Upper lobe of left lung (tissue), 6 donors: ENCODE data around the gene CHRNA3. TPM values are rescaled to one million over a fixed set of nuclear protein-coding genes. Genes with fewer than 3 reads are reported as not detected.

Source experiments
- ATAC-seq, 2 donors: fragments of 200-7000 bp; cut with Tn5 transposase; one replicate each; pipeline ENCODE4 v1.9.1; 2022; ENCODE audit warnings: mild to moderate bottlenecking in 2 of 2, moderate library complexity in 2 of 2; ENCODE audit not compliant: low FRiP score in 2 of 2
- DNase-seq, 2 donors: peaks; one replicate each; pipeline ENCODE4 v3.0.0-alpha.2; 2019 to 2020
- H3K27ac ChIP-seq, 4 donors: fragments of 200-600 bp; sonication (generic); one replicate each; pipeline ENCODE4 v1.5.1; 2016 to 2019
- H3K27me3 ChIP-seq, 4 donors: fragments of 200-600 bp; sonication (generic); one replicate each; pipeline ENCODE4 v1.5.1; 2017 to 2019
- H3K36me3 ChIP-seq, 4 donors: fragments of 200-600 bp; sonication (generic); one replicate each; pipeline ENCODE4 v1.5.1; 2016 to 2019
- H3K4me1 ChIP-seq, 4 donors: fragments of 200-600 bp; sonication (generic); one replicate each; pipeline ENCODE4 v1.5.1; 2018 to 2019
- H3K4me3 ChIP-seq, 4 donors: fragments of 200-600 bp; sonication (generic); one replicate each; pipeline ENCODE4 v1.5.1; 2017 to 2019; ENCODE audit warnings: mild to moderate bottlenecking in 2 of 4, moderate library complexity in 1 of 4
- H3K9me3 ChIP-seq, 4 donors: fragments of 200-600 bp; sonication (generic); one replicate each; pipeline ENCODE4 v1.5.1; 2018 to 2019
- EP300 ChIP-seq, 4 donors: sonication (generic); formaldehyde crosslinking; IDR thresholded peaks; one replicate each; pipeline ENCODE4 v1.5.1; 2017; ENCODE audit warnings: antibody characterized with exemption in 4 of 4, control low read depth in 2 of 4
- POLR2A ChIP-seq, 4 donors: fragments of 450-650 bp; IDR thresholded peaks; one replicate each; pipeline ENCODE4 v1.5.1; 2016 to 2017; ENCODE audit warnings: antibody characterized with exemption in 4 of 4, mild to moderate bottlenecking in 2 of 4
- POLR2AphosphoS5 ChIP-seq, 2 donors: sonication (generic); formaldehyde crosslinking; IDR thresholded peaks; one replicate each; pipeline ENCODE4 v1.5.1; 2017; ENCODE audit warnings: antibody characterized with exemption in 2 of 2
- WGBS, 2 donors: methylation state at CpG; one replicate each; pipeline ENCODE4 v1.1.5; 2017 to 2018; 5-methylcytosine and 5-hydroxymethylcytosine counted together
- total RNA-seq, 6 donors: library from RNA; depleted of rRNA in 4 of 6; stranded (reverse); fragments of >200 nt in 4 of 6; gene quantifications; one replicate each; pipeline versions ENCODE4 v1.1.0 to v1.2.1, GENCODE V29; 2016 to 2021
- TF ChIP-seq, protein P1 (sequence below), 6 experiments: fragments of 450-650 bp in 4 of 6; fragments of 200-600 bp in 2 of 6; sonication (generic) in 2 of 6; IDR thresholded peaks; one replicate each; pipeline ENCODE4 v1.5.1; 2016 to 2019; ENCODE audit warnings: antibody characterized with exemption in 6 of 6
- donor health status: DM: no; HTN: no; CAD: no; lungs with moderate emphysema.
- donor health status: DM: no; HTN: yes; CAD: no; lungs with severe emphysema.

Gene CHRNA3
- total RNA-seq, 6 donors from 2014 or later = 0.13 to 0.49 (median 0.22) TPM; not detected in 1

DNA sequence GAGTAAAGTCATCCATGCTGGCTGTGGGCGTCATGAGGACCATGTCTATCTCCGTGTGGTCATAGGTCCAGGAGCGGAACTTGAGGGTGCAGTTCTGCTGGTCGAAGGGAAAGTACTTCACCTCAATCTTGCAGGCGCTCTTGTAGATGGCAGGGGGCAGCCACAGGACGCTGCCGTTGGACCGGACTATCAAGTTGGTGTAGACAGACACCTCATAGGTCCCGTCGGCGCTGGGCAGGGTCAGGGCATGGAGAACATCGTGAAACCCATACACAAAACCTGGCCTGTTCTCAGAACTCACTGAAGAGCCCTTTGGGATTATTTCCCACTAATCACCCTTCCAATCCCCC lies 8.9 kb upstream of the CHRNA3 start:
- no peak for TF ChIP-seq EP300 (IDR thresholded peaks at IDR 0.05)
- TF ChIP-seq POLR2AphosphoS5 (IDR thresholded peaks at IDR 0.05) = no peak
- H3K27ac ChIP-seq = no peak overlapping the region
- no peaks in the 10 kb centered on the region for H3K36me3 ChIP-seq
- DNase-seq (peak in 1 of 2 donors; percentile 15), ATAC-seq (no peak)
- no peaks in the 10 kb centered on the region for H3K27me3 ChIP-seq
- H3K9me3 ChIP-seq = peaks cover 0 to 7% (median 3%) of the 10 kb centered on the region in 4 donors
- H3K4me3 ChIP-seq = no peak overlapping the region
- 90 to 92% methylated on average over 8 to 12 of the region's 12 CpGs for WGBS, 2 donors
- H3K4me1 ChIP-seq = no peaks in the 10 kb centered on the region

DNA sequence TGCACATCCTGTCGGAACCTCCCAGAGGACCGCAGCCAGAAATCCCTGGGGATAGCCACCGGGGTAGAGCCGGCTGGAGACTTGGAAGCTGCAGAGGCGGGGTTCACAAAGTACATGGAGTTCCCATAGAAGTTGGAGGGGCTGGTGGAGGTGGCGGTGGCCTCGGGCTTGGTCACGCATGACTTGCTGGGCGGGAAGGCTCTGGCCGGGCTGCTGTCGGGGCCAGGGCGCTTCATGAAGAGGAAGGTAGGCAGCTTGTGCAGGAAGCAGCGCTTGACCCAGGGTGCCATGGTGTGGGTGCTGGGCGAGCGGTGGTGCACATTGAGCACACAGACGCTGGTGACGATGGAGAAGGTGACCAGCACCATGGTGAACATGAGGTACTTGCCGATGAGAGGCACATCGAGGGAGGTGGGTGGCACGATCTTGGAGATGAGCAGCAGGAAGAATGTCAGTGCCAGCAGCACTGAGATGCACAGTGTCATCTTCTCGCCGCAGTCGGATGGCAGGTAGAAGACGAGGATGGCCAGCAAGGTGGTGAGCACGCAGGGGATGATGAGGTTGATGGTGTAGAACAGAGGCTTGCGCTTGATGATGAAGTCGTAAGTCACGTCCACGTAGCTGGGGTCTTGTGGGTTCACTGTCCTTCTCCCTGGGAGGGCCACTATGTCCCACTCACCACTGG lies 8.4 kb upstream of the CHRNA3 start:
- Histone ChIP-seq H3K9me3 (peaks cover 0 to 7% (median 3%) of the 10 kb centered on the region in 4 donors), H3K27ac (no peak overlapping the region), H3K4me1 (no peaks in the 10 kb centered on the region), H3K4me3 (no peak overlapping the region), H3K27me3 (no peaks in the 10 kb centered on the region), H3K36me3 (no peaks in the 10 kb centered on the region)
- ATAC-seq = no peak
- TF ChIP-seq POLR2A (IDR thresholded peaks at IDR 0.05) (no peak), POLR2AphosphoS5 (IDR thresholded peaks at IDR 0.05) (no peak), EP300 (IDR thresholded peaks at IDR 0.05) (no peak)
- TF ChIP-seq, protein P1, sequence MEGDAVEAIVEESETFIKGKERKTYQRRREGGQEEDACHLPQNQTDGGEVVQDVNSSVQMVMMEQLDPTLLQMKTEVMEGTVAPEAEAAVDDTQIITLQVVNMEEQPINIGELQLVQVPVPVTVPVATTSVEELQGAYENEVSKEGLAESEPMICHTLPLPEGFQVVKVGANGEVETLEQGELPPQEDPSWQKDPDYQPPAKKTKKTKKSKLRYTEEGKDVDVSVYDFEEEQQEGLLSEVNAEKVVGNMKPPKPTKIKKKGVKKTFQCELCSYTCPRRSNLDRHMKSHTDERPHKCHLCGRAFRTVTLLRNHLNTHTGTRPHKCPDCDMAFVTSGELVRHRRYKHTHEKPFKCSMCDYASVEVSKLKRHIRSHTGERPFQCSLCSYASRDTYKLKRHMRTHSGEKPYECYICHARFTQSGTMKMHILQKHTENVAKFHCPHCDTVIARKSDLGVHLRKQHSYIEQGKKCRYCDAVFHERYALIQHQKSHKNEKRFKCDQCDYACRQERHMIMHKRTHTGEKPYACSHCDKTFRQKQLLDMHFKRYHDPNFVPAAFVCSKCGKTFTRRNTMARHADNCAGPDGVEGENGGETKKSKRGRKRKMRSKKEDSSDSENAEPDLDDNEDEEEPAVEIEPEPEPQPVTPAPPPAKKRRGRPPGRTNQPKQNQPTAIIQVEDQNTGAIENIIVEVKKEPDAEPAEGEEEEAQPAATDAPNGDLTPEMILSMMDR (IDR thresholded peaks at IDR 0.05) = no peak
- DNase-seq = peak in 1 of 2 donors; percentile 16
- 90 to 91% methylated on average over 21 to 29 of the region's 29 CpGs for WGBS, 2 donors

DNA sequence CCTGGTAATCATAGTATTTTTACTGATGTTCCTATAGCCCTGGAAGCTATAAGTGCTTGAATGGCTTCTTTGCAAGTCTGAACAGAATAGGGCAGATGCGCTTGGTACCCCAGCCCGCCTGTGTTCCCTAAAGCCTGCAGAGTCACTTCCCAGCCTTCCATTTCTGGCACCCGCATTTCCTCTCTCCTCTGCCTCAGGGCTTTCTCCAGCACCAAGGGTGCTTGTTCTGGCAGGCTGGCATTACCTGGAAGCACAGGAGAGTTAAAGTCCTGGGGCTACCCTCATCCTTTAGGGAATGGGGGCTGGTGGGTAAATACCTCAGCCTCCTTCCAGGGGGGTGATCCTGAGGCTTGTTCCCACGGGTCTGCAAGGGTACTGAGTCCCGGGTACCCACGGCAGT lies 7.4 kb upstream of the CHRNA3 start:
- H3K36me3 ChIP-seq = no peaks in the 10 kb centered on the region
- 68 to 82% methylated on average over 6 of the region's 6 CpGs for WGBS, 2 donors
- peak in 1 of 2 donors; percentile 7 for DNase-seq
- TF ChIP-seq, protein P1 (IDR thresholded peaks at IDR 0.05) = no peak
- no peak for TF ChIP-seq POLR2AphosphoS5 (IDR thresholded peaks at IDR 0.05)
- TF ChIP-seq POLR2A (IDR thresholded peaks at IDR 0.05) = no peak
- no peak for TF ChIP-seq EP300 (IDR thresholded peaks at IDR 0.05)
- H3K27me3 ChIP-seq = no peaks in the 10 kb centered on the region
- ATAC-seq = no peak
- H3K4me1 ChIP-seq = no peaks in the 10 kb centered on the region
- peaks cover 0 to 2% (median under 1%) of the 10 kb centered on the region in 4 donors for H3K9me3 ChIP-seq
- H3K27ac ChIP-seq = no peak overlapping the region
- H3K4me3 ChIP-seq = no peak overlapping the region

DNA sequence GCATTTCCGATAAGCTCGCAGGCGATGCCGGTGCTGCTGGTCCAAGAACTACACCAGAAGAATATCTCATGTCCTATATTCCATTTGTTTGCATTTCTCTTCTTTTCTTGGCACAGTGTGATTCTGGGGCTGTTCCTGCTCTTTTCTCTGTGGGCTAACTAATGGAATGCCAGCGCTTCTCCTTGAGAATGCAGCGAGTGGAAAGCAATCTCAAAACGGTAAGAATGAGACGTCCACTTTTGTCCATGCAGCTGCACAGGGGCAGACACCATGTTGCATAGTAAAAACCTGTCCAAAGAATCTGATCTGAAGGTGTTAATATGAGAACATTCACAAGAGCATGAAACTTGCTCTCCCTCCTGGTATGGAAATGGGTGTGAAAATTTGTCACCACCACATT lies 6.6 kb upstream of the CHRNA3 start:
- peak in 1 of 2 donors; percentile 4 for DNase-seq
- H3K4me3 ChIP-seq = no peak overlapping the region
- ATAC-seq = no peak
- 74 to 80% methylated on average over 8 of the region's 8 CpGs for WGBS, 2 donors
- H3K9me3 ChIP-seq = no peaks in the 10 kb centered on the region
- H3K36me3 ChIP-seq = no peaks in the 10 kb centered on the region
- no peak overlapping the region for H3K27ac ChIP-seq
- no peaks in the 10 kb centered on the region for H3K4me1 ChIP-seq
- TF ChIP-seq POLR2A (IDR thresholded peaks at IDR 0.05) (no peak), POLR2AphosphoS5 (IDR thresholded peaks at IDR 0.05) (no peak), EP300 (IDR thresholded peaks at IDR 0.05) (no peak)
- TF ChIP-seq, protein P1 (IDR thresholded peaks at IDR 0.05) = no peak
- no peaks in the 10 kb centered on the region for H3K27me3 ChIP-seq

DNA sequence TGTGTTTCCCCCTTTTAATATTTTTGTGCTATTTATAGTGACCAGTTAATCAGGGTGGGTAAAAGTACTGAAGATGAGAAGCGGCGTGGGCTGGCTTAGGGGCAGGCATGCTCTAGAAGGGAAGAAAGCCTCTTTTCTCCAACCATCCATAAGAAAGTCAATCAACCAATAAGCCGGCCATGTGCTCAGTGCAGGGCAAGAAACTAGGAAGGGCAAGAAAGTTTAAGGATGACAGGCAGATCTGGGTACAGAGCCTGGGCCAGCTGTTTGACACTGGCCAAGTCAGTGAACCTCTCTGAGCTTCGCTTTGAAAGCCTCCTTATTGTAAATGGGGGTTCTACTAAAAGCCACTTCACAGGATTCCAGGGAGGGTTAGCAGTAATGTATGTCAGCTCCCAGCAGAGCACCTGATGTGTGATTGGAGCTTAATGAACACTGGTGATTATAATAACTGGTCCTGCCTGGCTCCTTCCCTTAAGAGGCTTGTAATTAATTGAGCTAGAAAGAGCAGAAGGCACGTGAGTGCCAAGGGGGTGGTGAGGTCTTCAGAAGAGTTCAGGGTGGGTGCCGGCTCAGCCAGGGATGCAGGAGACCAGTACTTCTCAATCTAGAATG lies 5.7 kb upstream of the CHRNA3 start:
- H3K4me3 ChIP-seq = no peak overlapping the region
- no peak for TF ChIP-seq POLR2AphosphoS5 (IDR thresholded peaks at IDR 0.05)
- TF ChIP-seq, protein P1 (IDR thresholded peaks at IDR 0.05) = no peak
- no peak for TF ChIP-seq EP300 (IDR thresholded peaks at IDR 0.05)
- TF ChIP-seq POLR2A (IDR thresholded peaks at IDR 0.05) = no peak
- no peak for ATAC-seq
- no peaks in the 10 kb centered on the region for H3K4me1 ChIP-seq
- WGBS, 2 donors = 81 to 85% methylated on average over 6 of the region's 6 CpGs
- peaks cover 0 to 5% (median 0%) of the 10 kb centered on the region in 4 donors for H3K27me3 ChIP-seq
- no peak overlapping the region for H3K27ac ChIP-seq
- peak in 1 of 2 donors; percentile 3 for DNase-seq
- no peaks in the 10 kb centered on the region for H3K9me3 ChIP-seq
- no peaks in the 10 kb centered on the region for H3K36me3 ChIP-seq
